ENCODE results near the gene ARFGEF2.

ARFGEF2 gene

DNA sequence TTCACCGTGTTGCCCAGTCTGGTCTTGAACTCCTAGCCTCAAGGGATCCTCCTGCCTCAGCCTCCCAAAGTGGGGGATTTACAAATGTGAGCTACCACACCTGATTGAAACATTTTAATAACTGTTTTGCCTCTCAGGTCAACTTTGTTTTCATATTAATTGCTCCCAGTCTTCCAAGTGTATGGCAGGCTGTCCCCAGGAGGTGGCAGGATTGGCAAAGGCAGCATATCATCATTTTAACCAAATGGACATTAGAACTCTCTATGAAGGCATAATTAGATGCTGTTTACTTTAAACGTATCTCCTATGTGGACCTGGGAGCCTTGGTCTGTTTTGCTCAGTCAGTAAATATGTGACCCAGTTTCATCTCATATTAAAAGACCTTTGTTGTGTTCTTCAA, 65.4 kb downstream of the ARFGEF2 start:
- DNase-seq (ENCODE audit: extremely low read depth, low read depth), result no peak
- TF ChIP-seq, protein P1, sequence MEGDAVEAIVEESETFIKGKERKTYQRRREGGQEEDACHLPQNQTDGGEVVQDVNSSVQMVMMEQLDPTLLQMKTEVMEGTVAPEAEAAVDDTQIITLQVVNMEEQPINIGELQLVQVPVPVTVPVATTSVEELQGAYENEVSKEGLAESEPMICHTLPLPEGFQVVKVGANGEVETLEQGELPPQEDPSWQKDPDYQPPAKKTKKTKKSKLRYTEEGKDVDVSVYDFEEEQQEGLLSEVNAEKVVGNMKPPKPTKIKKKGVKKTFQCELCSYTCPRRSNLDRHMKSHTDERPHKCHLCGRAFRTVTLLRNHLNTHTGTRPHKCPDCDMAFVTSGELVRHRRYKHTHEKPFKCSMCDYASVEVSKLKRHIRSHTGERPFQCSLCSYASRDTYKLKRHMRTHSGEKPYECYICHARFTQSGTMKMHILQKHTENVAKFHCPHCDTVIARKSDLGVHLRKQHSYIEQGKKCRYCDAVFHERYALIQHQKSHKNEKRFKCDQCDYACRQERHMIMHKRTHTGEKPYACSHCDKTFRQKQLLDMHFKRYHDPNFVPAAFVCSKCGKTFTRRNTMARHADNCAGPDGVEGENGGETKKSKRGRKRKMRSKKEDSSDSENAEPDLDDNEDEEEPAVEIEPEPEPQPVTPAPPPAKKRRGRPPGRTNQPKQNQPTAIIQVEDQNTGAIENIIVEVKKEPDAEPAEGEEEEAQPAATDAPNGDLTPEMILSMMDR (IDR thresholded peaks at IDR 0.05; ENCODE audit: low read depth, low read length), result peak; percentile 8

DNA sequence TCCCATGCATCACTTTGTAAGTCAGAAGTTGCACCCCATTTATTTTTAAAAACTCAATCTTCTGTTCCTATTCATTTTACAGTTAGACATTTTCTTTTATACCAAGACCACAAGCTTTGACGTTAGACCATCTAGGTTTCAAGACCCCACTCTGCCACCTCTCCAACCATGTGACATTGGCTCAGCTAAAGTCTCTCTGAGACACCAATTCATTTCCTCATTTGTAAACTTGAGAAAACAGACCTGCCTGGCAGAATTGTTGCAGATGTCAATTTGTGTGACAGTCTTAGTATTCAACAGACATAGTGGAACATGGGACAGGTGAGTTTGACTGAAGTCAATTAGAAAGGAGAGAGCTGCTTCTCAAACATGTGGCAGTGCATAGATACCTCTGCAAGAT, 69.0 kb downstream of the ARFGEF2 start:
- TF ChIP-seq, protein P1 (IDR thresholded peaks at IDR 0.05; ENCODE audit: low read depth, low read length), result no peak
- DNase-seq (ENCODE audit: extremely low read depth, low read depth), result no peak

DNA sequence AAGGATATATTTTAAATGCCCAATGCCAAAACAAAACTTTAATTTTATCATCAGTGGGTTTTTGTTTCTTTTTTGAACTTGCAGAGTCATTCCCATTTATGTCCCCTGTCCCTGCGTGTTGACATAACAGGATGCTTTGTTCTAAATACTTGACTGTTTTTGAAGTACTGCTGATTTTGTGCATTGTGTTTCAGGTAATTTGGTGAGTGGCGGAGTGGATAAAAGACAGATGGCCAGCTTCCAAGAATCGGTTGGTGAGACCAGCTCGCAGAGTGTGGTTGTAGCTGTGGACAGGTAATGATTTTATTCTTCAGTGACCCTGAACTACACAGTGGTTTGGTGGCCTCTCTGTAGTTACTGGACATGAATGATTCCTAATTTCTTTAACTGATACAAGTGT, 74.1 kb downstream of the ARFGEF2 start:
- TF ChIP-seq, protein P1 (IDR thresholded peaks at IDR 0.05; ENCODE audit: low read depth, low read length), result no peak

DNA sequence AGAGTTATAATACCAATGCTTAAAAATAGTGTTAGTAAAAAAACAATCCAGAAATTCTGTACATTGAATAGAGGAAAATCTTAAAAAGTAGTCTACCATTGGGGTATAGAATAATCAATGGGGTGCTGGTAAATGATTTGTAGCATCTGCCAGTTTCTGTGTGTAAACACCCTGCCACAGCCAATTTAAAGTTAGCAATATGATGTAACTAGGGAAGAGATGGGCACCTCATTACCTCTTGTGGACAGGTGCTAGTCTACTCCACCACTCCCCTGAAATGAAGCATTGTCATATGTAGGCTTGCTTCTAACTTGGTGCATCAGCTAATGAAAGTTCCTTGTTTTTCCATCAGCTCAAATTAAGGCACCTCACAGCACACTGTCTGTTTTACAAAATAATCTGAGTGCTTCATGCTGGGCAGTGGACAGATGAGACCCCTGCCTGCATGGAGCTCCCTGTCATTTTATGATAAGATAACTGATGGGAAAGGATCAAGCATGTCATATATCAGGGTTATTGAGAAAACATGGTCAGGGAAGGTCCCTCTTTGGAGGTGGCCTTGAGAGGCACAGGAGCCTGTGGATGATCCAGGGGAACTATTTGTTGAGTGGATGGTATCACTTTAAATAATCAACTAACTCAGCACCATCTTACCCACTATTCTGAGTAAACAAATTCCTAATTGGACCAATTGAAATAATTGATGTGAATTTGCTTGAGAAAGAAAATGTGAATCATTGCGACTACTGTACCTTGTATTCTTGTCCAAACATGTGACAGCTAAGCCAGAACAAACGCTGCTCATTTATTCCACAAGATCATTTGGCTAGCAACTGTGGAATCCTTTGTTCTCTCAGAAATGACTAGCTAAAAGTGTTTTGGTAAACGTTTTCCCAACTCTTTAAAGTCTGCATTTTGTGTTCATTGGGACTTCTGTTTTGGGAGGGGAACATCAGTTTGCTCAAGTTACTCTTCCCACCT, 78.7 kb downstream of the ARFGEF2 start:
- no peak for DNase-seq (ENCODE audit: extremely low read depth, low read depth)
- TF ChIP-seq, protein P1 (IDR thresholded peaks at IDR 0.05; ENCODE audit: low read depth, low read length), result no peak

More for the DNA sequence above, 74.1 kb downstream of the ARFGEF2 start:
- DNase-seq (ENCODE audit: extremely low read depth, low read depth), result no peak

DNA sequence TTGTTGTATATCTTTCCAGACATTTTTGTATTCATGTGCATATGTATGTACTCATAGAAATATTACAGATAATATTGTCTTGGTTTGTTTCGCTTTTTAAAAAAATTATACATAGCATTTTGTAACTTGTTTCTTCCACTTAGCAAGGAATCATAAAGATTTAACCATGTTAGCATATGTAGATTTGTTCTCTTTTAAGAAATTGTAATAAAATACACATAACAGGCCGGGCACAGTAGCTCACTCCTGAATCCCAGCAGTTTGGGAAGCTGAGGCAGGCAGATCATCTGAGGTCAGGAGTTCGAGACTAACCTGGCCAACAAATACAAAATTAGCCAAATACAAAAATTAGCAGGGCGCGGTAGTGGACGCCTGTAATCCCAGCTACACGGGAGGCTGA, 80.2 kb downstream of the ARFGEF2 start:
- TF ChIP-seq, protein P1 (IDR thresholded peaks at IDR 0.05; ENCODE audit: low read depth, low read length), result no peak
- no peak for DNase-seq (ENCODE audit: extremely low read depth, low read depth)

DNA sequence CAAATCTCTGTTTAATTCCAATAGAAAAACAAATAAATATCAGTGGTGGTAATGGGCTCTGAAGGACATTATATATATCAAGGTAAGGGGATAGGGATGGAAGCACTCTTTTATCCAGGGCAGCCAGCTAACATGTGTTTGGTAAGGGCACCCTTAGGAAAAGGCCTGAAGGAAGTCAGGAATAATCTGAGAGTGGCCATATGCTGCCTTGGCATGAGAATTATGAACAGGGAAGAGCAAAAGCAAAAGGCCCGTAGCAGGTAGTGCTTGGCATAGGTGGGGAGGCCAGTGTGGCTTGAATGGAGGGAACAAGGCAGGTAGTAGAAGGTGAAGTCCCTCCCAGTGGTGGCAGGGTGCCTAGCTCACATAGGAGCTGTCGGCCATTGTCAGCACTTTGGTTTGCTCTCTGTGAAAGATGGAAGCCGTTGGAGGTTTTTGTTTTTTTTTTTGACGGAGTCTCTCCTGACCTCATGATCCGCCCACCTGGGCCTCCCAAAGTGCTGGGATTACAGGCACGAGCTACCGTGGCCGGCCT, 85.0 kb downstream of the ARFGEF2 start:
- TF ChIP-seq, protein P1 (IDR thresholded peaks at IDR 0.05; ENCODE audit: low read depth, low read length), result no peak
- no peak for DNase-seq (ENCODE audit: extremely low read depth, low read depth)
